Loucy (cell line): Measurements from ENCODE around the gene PDILT.

ENCODE experiments used
- CTCF ChIP-seq: fragments of 200-600 bp; sonication (generic); conservative IDR thresholded peaks from 2 replicates; pipeline ENCODE4 v1.5.1; 2014; ENCODE audit warnings: mild to moderate bottlenecking, antibody characterized with exemption, low read length
- EZH2phosphoT487 ChIP-seq: fragments of 200-600 bp; IDR thresholded peaks from 2 replicates; pipeline ENCODE4 v1.6.1; 2018; ENCODE audit warnings: antibody characterized with exemption, mild to moderate bottlenecking, moderate library complexity, borderline replicate concordance

DNA sequence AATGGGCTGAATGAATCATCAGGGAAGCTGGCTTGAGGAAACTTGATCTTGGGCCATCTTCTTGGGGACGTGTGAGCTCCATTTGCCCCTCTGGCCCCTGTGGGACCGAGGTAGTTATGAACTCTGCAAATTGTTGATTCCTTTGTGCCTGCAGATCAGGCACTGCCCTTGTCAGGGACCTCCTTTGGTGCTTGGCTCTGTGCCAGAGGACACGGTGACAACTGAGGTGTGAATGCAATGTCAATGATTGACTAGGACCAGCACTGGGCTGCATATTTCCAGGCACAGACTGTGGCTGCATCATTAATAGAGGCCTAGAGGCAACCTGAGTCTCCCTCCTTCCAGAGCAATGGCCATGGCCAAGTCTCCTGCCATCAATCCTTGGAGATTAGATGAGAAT, 23.8 kb downstream of the PDILT start:
- TF ChIP-seq CTCF (no peak), EZH2phosphoT487 (no peak)
